ENCODE data around the gene GOSR1.
"Not testable (repeated sequence)": the region's sequence is repeated elsewhere in the genome, so short reads cannot be mapped to it uniquely, and the experiment has no call there.

GOSR1 gene

DNA sequence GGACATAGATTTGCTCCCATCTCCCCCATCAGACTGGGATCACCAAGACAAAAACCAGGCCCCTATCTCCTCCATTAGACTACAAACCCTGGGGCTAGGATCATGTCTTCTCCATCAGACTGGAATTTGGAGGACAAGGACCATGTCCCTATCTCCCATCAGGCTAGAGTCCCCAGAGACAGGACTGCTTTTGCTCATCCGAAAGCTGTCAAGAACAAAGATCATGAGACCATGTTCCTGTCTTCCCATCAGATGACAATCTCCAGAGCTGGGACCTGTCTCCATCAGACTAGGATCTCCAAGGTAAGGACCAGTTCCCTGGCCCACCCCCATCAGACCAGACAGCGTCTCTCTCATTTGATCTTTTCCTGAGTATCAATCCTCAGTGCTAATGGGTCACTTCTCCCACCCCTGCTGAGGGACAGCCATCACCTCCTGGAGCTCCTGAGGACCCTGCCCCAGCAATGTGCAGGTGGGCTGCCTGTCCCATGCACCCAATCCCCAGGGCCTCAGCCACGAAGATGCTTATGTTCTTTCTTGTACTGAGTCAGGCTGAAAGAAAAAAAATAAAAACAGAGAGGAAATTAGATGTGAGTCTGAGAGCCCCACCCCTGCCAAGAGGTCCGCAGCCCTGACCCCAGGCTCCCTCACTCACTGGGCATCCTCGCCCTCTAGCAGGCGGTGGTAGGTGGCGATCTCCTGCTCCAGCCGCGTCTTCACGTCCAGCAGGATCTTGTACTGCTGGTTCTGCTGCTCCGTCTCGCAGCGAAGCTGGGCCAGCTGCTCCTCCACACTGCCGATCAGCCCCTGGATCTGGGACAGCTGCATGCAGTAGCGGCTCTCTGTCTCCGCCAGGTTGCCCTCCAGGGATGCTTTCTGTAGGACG, 90.3 kb downstream of the GOSR1 start:
- Histone ChIP-seq H3K9me2 (replicated peaks; ENCODE audit: insufficient read depth, low read length) (no peaks in the 10 kb centered on the region), H3K4me3 (ENCODE audit: low read length) (no peak overlapping the region), H3K27me3 (replicated peaks; ENCODE audit: insufficient read depth, low read length) (no peaks in the 10 kb centered on the region), H3K4me2 (ENCODE audit: low read depth, low read length) (no peak overlapping the region), H3K9ac (ENCODE audit: low read length) (no peak overlapping the region), H3K4me1 (ENCODE audit: low read length) (no peaks in the 10 kb centered on the region), H3K36me3 (replicated peaks; ENCODE audit: insufficient read depth, low read length) (no peaks in the 10 kb centered on the region), H3F3A (ENCODE audit: insufficient read depth, low read length) (no peaks in the 10 kb centered on the region), H3K27ac (ENCODE audit: low read length) (no peak overlapping the region), H2AFZ (ENCODE audit: low read length) (no peak overlapping the region), H3K79me2 (ENCODE audit: low read length) (no peaks in the 10 kb centered on the region), H3K9me3 (replicated peaks; ENCODE audit: insufficient read depth, low read length) (no peaks in the 10 kb centered on the region), H4K20me1 (ENCODE audit: insufficient read depth, low read length) (no peaks in the 10 kb centered on the region)
- TF ChIP-seq EZH2phosphoT487 (IDR thresholded peaks at IDR 0.05; ENCODE audit: low read length) (no peak), EZH2 (optimal IDR thresholded peaks at IDR 0.05; ENCODE audit: low read depth, low read length) (no peak)
- TF ChIP-seq, protein P1, sequence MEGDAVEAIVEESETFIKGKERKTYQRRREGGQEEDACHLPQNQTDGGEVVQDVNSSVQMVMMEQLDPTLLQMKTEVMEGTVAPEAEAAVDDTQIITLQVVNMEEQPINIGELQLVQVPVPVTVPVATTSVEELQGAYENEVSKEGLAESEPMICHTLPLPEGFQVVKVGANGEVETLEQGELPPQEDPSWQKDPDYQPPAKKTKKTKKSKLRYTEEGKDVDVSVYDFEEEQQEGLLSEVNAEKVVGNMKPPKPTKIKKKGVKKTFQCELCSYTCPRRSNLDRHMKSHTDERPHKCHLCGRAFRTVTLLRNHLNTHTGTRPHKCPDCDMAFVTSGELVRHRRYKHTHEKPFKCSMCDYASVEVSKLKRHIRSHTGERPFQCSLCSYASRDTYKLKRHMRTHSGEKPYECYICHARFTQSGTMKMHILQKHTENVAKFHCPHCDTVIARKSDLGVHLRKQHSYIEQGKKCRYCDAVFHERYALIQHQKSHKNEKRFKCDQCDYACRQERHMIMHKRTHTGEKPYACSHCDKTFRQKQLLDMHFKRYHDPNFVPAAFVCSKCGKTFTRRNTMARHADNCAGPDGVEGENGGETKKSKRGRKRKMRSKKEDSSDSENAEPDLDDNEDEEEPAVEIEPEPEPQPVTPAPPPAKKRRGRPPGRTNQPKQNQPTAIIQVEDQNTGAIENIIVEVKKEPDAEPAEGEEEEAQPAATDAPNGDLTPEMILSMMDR (IDR thresholded peaks at IDR 0.05; ENCODE audit: low read length) = no peak
- DNase-seq = no peak

- DNase-seq = no peak
- Histone ChIP-seq H2AFZ (ENCODE audit: low read length) (no peak overlapping the region), H3K9me3 (replicated peaks; ENCODE audit: insufficient read depth, low read length) (no peaks in the 10 kb centered on the region), H4K20me1 (ENCODE audit: insufficient read depth, low read length) (no peaks in the 10 kb centered on the region), H3K4me3 (ENCODE audit: low read length) (no peak overlapping the region), H3K4me2 (ENCODE audit: low read depth, low read length) (no peak overlapping the region), H3F3A (ENCODE audit: insufficient read depth, low read length) (no peaks in the 10 kb centered on the region), H3K27me3 (replicated peaks; ENCODE audit: insufficient read depth, low read length) (no peaks in the 10 kb centered on the region), H3K27ac (ENCODE audit: low read length) (no peak overlapping the region), H3K36me3 (replicated peaks; ENCODE audit: insufficient read depth, low read length) (no peaks in the 10 kb centered on the region), H3K79me2 (ENCODE audit: low read length) (no peaks in the 10 kb centered on the region), H3K9ac (ENCODE audit: low read length) (no peak overlapping the region), H3K9me2 (replicated peaks; ENCODE audit: insufficient read depth, low read length) (no peaks in the 10 kb centered on the region), H3K4me1 (ENCODE audit: low read length) (no peaks in the 10 kb centered on the region)
- TF ChIP-seq EZH2 (optimal IDR thresholded peaks at IDR 0.05; ENCODE audit: low read depth, low read length) (no peak), EZH2phosphoT487 (IDR thresholded peaks at IDR 0.05; ENCODE audit: low read length) (no peak)
- TF ChIP-seq, protein P1 (IDR thresholded peaks at IDR 0.05; ENCODE audit: low read length) = no peak
Measured at GRCh38 chr17:30568117-30568430, 90.9 kb downstream of the GOSR1 start.

DNA sequence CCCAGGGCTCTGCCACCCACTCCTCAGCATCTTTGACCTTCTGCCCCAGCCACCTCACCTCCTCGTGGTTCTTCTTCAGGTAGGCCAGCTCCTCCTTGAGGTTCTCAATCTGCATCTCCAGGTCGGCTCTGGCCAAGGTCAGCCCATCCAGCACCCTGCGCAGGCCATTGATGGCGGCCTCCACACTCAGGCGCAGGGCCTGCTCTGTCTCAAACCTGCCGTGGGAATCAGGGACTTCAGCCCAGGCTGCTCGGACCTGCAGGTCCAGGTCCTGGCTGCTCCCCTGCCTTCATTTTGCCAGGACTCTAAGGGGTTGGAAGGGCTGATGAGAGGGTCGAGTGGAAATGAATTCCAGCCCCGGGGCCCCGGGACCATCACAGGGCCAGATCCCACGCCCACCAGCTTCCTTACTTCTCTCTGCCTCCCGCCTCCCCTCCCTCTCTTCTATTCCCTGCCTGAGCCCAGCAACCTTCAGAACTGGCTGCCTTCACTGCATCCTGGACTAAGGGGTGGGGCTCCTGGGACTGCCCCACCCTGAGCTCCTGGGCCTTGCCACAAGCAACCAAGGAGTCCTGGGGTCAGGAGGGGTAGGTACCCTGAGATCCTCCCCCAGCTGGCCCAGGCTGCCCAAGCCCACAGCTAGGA, 92.4 kb downstream of the GOSR1 start:
- not testable (repeated sequence) for H3K9me3 ChIP-seq (replicated peaks; ENCODE audit: insufficient read depth, low read length); H3F3A ChIP-seq (ENCODE audit: insufficient read depth, low read length); DNase-seq; H3K36me3 ChIP-seq (replicated peaks; ENCODE audit: insufficient read depth, low read length); H3K79me2 ChIP-seq (ENCODE audit: low read length); H3K4me2 ChIP-seq (ENCODE audit: low read depth, low read length); H2AFZ ChIP-seq (ENCODE audit: low read length); H3K27me3 ChIP-seq (replicated peaks; ENCODE audit: insufficient read depth, low read length); H3K9me2 ChIP-seq (replicated peaks; ENCODE audit: insufficient read depth, low read length); H3K27ac ChIP-seq (ENCODE audit: low read length); H3K4me3 ChIP-seq (ENCODE audit: low read length); H4K20me1 ChIP-seq (ENCODE audit: insufficient read depth, low read length); H3K9ac ChIP-seq (ENCODE audit: low read length); H3K4me1 ChIP-seq (ENCODE audit: low read length)

DNA sequence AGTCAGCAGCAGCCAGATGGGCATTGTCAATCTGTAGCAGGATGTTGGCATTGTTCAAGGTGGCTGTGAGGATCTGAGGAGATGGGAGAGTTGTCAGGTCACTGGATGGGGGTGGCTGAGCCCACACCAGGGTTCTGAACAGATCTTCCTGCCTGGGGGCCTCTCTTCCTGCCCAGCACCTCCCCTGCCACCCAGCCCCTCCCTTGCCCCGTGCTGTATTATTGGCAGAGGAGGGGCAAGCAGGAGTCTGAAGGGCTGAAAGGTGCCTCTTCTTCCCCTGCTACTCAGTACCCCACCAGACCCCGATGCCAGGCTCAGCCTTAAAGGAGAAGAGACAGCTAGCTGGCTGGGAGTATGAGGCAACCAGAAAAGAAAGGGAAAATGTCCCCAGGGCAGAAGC, 93.0 kb downstream of the GOSR1 start:
- Histone ChIP-seq H3K9me2 (replicated peaks; ENCODE audit: insufficient read depth, low read length) (no peaks in the 10 kb centered on the region), H4K20me1 (ENCODE audit: insufficient read depth, low read length) (no peaks in the 10 kb centered on the region), H3K9me3 (replicated peaks; ENCODE audit: insufficient read depth, low read length) (no peaks in the 10 kb centered on the region), H3K4me3 (ENCODE audit: low read length) (no peak overlapping the region), H3K27me3 (replicated peaks; ENCODE audit: insufficient read depth, low read length) (no peaks in the 10 kb centered on the region), H3K27ac (ENCODE audit: low read length) (no peak overlapping the region), H2AFZ (ENCODE audit: low read length) (no peak overlapping the region), H3K4me1 (ENCODE audit: low read length) (no peaks in the 10 kb centered on the region), H3K36me3 (replicated peaks; ENCODE audit: insufficient read depth, low read length) (no peaks in the 10 kb centered on the region), H3K4me2 (ENCODE audit: low read depth, low read length) (no peak overlapping the region), H3K9ac (ENCODE audit: low read length) (no peak overlapping the region), H3F3A (ENCODE audit: insufficient read depth, low read length) (no peaks in the 10 kb centered on the region), H3K79me2 (ENCODE audit: low read length) (no peaks in the 10 kb centered on the region)
- DNase-seq = no peak
- no peak for TF ChIP-seq EZH2 (optimal IDR thresholded peaks at IDR 0.05; ENCODE audit: low read depth, low read length)
- no peak for TF ChIP-seq EZH2phosphoT487 (IDR thresholded peaks at IDR 0.05; ENCODE audit: low read length)
- TF ChIP-seq, protein P1 (IDR thresholded peaks at IDR 0.05; ENCODE audit: low read length) = no peak
